Posterior cingulate gyrus (tissue), 11 donors: Measurements from ENCODE around the gene PPP1R12B.

ENCODE experiments used
- DNase-seq, 10 donors: peaks; one replicate each; pipeline versions ENCODE4 v3.0.0 to v3.0.0-alpha.2; 2020 to 2021; ENCODE audit warnings: mixed read lengths in 3 of 10
- intact Hi-C: fragments of 100-400 bp; cut with DNase I; formaldehyde crosslinking; loops from one replicate; pipeline ENCODE4 v1.15.1; 2023

The PPP1R12B gene, protein sequence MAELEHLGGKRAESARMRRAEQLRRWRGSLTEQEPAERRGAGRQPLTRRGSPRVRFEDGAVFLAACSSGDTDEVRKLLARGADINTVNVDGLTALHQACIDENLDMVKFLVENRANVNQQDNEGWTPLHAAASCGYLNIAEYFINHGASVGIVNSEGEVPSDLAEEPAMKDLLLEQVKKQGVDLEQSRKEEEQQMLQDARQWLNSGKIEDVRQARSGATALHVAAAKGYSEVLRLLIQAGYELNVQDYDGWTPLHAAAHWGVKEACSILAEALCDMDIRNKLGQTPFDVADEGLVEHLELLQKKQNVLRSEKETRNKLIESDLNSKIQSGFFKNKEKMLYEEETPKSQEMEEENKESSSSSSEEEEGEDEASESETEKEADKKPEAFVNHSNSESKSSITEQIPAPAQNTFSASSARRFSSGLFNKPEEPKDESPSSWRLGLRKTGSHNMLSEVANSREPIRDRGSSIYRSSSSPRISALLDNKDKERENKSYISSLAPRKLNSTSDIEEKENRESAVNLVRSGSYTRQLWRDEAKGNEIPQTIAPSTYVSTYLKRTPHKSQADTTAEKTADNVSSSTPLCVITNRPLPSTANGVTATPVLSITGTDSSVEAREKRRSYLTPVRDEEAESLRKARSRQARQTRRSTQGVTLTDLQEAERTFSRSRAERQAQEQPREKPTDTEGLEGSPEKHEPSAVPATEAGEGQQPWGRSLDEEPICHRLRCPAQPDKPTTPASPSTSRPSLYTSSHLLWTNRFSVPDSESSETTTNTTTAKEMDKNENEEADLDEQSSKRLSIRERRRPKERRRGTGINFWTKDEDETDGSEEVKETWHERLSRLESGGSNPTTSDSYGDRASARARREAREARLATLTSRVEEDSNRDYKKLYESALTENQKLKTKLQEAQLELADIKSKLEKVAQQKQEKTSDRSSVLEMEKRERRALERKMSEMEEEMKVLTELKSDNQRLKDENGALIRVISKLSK

DNA sequence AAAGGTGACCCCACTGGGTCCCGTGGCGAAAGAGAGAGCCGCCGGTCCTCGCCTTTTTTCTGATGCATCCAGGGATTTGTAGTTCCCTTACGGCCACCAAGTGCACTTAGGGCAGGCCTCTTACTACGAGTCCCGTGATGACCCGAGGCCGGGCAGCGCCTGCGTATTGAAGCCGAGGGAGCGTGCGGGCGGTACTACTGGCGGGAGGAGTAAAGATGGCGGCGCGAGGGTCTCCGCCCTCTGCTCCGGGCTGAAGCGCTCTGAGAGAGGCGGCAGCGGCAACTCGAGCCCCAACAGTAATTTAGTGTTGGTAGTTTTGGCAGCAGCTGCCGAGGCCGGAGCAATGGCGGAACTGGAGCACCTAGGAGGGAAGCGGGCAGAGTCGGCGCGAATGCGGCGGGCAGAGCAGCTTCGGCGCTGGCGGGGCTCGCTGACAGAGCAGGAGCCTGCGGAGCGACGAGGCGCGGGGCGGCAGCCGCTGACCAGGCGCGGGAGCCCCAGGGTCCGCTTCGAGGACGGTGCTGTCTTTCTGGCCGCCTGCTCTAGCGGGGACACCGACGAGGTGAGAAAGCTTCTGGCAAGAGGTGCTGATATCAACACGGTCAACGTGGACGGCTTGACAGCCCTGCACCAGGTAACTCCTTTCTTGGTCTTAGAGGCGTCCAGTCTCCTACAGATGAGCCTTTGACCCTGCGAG is at the start of gene PPP1R12B:
Gene PPP1R12B (plus strand): TSS at position 191 of the 697 bp plus-strand sequence. CDS start 153 bp downstream, at position 344.
- peak; percentile 97 to 100 (median 98) for DNase-seq
- intact Hi-C loops = loop anchor here (5.0 kb wide), 1 partner anchor 69 kb away; no protein-coding TSS in a partner anchor

DNA sequence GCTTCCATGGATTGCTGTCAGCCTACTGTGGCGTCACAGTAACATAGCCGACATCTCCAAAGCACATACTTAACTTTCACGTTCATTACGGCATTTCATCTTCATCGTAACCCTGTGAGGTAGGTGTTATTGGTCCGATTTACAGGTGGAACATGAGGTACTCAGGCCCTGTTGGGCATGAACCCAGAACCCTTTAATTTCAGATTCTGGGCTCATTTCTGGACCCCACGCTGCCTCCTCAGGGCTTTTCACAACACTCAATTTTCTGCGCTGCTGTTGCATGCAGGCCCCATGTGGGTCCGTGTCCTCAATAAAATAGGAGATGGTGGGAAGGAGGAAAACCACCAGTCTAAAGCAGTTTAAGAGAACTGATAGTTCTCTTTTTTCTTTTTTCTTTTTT is 46.3 kb upstream of the PPP1R12B start:
- intact Hi-C loops = no loop called here
- no peak for DNase-seq

DNA sequence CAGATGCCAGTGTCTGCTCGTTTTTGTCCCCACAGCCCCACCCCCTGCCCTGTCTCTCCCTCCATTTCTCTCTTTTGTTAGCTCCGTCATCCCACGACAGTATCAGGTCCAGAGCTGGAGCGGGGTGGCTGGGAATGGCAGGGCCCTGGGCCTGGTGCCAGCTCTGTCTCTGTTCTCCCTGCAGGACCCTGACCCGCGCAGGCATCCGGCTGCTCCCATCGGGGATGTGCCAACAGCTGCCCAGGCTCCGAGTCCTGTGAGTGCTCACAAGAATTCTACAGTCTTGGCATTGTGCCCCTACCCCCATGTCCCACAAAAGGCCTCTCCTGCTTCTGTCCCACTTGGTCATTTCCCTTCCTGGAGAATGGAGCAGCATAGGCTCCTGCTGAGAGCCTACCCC is 44.1 kb upstream of the PPP1R12B start:
- intact Hi-C loops = no loop called here
- peak in 1 of 10 donors; percentile 19 for DNase-seq

DNA sequence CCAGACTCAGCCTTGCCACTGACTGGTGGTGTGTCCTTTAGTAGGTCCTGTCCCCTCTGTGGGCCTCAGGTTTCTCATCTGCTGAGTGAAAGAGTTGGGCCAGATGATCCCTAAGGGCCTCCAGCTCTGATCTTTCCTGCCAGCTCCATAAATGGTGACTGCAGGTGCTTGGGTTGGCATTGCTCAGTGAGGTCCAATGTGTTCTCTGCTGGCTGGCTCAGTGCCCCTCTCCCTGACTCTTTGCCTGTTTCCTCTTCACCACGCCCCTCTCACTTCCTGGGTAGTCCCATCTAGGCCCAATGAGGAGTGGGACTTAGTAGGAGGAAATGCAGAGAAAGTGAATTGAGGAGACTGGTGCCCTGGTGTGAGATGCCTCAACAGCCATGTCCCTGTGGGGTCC is 43.3 kb upstream of the PPP1R12B start:
- DNase-seq = no peak
- intact Hi-C loops = no loop called here

DNA sequence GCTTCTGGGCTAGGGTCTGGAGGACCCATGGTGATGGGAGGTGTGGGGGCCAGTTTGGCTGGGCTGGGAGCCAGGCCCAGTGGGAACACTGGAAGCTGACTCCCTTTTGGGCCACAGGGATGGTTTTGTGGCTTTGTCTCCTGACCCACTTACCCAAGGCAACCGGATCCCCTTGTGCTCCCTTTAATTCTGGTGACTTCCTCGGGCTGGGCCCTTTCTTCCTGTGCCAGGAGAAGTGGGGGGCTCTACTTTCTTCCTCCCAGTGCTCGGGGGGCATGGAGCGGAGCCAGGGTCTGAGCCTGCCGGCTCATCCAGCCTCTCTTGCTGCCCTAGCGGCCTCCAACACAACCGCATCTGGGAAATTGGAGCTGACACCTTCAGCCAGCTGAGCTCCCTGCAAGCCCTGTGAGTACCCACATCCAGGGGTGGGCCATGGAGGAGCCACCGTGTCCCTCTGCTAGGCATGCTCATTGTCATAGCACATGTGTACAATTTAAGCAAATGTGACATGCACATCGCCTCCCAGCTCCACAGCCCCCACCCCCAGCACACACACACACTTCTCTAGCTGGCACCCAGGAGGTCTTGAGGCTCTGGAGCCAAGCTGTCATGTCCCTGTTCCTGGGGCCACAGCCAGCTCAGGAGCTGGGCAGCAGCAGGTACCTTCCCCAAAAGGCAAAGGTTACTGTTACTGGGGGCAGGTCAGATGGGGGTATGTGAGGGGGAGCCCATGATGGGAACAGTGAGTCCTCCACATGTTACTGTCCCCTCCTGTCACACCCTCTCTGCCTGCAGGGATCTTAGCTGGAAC is 41.8 kb upstream of the PPP1R12B start:
- intact Hi-C loops = no loop called here
- DNase-seq = peak in 6 of 10 donors; percentile 20 to 85 (median 48)

DNA sequence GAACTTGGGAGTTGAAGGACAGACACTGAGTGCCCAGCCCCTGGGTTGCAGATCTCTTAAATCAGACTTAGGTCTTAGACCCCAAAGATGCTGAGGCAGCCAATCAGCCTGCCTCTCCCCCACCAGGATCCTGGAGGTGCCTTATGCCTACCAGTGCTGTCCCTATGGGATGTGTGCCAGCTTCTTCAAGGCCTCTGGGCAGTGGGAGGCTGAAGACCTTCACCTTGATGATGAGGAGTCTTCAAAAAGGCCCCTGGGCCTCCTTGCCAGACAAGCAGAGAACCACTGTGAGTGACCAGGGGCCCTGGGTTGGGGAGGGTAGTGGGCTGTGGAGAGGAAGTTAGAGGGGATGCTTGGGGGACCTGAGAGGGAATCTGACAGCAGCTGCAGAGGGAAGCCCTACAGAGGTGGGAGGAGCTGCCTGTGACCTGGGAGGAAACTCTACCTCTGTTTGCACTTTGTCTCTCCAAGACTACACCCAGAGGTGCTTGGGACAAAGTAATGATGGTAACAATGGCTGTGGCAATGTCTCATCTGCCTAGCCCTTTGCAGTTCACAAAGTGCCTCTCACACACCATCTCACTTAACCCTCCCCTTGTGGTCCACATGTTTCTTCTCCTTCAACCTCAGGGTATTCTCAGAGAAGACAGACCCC is 38.3 kb upstream of the PPP1R12B start:
- intact Hi-C loops = no loop called here
- no peak for DNase-seq

DNA sequence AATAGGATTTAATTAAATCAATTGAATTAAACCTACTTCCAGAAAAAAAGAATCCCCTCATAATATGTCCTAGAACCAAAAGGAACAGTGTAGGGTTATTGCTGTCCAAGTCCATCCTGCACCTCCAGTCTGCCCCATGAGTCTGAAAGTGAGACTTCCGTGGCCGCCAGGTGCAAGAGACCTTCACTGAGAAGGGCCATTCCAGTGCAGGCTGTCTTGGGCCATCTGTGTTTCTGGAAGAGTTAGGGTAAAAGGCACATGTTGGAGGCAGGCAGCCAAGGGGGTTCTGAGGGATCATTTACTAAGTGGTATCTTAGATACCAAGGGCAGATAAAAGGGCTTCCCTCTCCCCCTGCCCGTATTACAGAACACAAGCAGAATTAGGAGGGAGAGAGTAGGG is 37.8 kb upstream of the PPP1R12B start:
- intact Hi-C loops = no loop called here
- DNase-seq = no peak

DNA sequence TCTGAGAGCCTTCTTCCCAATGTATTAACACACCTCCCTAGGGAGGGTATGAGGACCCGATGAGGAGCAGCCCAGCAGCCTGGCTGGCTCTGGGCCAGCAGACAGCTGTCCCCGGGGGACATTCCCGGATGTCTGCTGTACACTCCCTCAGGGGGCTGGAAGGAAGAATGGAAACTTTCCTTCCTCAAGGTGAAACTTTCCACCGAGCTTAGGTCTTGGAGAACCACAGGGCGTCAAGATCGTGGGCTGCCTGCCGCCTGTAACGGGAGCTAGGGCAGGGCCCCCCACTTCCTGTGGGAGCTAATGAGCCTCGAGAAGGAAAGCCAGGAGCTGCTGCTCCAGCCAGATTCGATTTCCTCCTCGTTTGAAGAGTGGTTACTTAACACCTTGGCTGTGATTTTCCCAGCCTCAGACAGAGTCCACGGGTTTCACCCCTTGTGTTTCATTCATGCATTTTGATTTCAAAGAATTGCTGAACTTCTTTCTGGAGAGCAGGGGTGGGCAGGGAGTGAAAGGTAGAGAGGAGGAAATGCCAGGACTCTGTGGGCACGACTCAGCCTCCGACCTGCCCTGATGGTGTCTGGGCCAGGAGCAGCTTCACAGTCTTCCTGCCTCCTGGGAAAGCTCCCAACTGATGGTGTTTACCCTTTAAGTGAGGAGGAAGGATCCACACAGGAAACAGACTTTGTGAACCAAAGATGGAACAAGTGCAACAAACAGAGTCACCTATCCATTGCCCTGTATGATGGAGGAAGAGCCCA is 36.4 kb upstream of the PPP1R12B start:
- DNase-seq = no peak
- intact Hi-C loops = no loop called here

DNA sequence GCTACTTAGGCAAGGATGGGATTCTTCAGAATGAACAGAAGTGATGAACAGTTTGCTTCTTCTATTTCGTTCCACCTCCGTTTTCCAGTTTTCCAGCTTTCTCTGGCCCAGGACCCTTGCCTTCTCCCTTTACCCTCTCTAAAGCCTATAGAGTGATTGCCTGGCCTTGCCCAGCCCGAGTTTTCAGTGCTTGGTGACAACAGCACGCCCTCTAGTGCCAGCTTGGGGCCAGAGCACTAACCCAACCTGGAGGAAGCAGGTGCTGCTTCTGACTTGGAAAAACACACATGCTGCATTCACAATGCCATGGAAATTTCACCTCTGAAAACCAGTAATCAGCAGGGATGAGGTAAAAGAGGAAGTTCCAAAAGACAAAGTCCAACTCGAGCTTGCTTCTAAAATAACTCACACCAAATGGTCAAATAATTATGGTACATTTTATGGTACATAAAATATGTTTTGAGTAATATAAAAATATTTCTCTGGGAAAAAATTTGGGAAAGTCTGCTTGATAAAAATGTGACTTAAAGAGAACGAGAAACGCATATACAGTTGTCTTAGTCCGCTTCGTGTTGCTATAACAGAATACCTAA is 32.8 kb upstream of the PPP1R12B start:
- intact Hi-C loops = loop anchor here (1.0 kb wide), 2 partner anchors 122 to 126 kb away; partner anchors contain the start of gene LGR6
- peak; percentile 67 to 96 (median 80) for DNase-seq

DNA sequence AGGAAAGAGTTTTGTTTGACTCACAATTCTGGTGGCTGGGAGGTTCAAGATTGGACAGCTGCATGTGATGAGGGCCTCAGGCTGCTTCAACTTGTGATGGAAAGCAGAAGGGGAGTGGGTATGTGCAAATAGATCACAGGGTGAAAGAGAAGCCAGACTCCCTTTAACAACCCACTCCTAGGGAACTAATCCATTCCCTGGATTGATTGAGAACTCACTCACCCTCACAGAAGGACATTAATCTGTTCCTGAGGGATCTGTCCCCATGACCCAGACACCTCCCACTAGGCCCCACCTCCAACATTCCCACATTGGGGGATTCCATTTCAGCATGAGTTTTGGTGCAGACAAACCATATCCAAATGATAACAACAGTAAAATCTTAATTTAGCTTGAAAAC is 32.3 kb upstream of the PPP1R12B start:
- no peak for DNase-seq
- intact Hi-C loops = no loop called here

DNA sequence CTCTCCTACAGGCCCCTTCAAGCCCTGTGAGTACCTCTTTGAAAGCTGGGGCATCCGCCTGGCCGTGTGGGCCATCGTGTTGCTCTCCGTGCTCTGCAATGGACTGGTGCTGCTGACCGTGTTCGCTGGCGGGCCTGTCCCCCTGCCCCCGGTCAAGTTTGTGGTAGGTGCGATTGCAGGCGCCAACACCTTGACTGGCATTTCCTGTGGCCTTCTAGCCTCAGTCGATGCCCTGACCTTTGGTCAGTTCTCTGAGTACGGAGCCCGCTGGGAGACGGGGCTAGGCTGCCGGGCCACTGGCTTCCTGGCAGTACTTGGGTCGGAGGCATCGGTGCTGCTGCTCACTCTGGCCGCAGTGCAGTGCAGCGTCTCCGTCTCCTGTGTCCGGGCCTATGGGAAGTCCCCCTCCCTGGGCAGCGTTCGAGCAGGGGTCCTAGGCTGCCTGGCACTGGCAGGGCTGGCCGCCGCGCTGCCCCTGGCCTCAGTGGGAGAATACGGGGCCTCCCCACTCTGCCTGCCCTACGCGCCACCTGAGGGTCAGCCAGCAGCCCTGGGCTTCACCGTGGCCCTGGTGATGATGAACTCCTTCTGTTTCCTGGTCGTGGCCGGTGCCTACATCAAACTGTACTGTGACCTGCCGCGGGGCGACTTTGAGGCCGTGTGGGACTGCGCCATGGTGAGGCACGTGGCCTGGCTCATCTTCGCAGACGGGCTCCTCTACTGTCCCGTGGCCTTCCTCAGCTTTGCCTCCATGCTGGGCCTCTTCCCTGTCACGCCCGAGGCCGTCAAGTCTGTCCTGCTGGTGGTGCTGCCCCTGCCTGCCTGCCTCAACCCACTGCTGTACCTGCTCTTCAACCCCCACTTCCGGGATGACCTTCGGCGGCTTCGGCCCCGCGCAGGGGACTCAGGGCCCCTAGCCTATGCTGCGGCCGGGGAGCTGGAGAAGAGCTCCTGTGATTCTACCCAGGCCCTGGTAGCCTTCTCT is 30.3 kb upstream of the PPP1R12B start:
- DNase-seq = no peak
- intact Hi-C loops = no loop called here

DNA sequence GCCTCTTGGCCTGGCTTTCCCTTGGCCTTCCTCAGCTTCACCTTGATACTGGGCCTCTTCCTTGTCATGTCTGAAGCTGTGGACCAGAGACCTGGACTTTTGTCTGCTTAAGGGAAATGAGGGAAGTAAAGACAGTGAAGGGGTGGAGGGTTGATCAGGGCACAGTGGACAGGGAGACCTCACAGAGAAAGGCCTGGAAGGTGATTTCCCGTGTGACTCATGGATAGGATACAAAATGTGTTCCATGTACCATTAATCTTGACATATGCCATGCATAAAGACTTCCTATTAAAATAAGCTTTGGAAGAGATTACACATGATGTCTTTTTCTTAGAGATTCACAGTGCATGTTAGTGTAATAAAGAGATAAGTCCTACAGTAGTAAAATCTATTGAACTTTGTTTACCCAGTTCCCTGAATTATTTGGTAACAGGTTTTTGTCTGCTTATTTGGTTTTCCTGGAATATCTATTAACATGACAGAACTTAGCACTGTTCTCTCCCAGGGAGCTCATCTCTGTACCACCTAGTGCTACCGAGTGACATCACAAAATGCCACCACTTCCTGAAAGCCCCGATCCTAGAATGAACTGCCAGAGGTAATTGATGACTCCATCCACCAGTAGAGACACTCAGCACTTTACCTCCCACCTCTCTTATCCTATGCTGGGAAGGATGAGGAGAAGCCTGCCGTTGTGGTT is 29.0 kb upstream of the PPP1R12B start:
- no peak for DNase-seq
- intact Hi-C loops = no loop called here

DNA sequence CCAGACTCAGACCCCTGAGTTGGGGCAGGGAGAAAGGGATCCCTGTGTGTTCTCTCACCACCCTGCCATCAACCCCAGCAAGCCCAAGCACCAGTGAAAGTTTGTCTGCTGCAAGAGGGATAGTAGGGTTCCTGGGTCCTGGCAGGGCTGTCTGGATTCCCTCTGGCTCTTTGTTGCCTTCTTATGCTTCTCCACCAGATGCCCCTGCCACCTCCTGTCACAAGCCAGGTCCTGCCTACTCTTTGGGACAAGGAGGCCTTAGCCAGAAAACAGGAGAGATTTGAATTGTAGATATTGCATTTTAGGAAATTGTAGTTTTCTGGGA is 28.5 kb upstream of the PPP1R12B start:
- intact Hi-C loops = no loop called here
- DNase-seq = no peak

DNA sequence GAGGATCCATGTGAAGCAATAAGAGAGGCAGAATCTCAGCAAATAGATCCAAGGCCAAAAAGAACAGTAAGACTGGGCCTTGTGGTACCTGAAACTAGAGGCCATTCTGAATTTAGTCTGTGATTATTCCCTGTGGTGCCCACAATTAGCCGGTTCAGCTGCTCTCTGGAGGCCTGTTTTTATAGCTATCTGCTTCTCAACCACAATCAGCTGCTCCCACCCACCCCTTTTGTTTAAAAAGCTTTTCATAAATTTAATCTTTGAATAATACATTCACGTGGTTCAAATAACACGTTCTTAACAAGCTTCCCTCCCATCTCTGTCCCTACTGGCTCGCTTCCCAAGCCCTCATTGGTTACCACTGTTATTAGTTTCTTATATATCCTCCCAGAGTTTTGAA is 24.8 kb upstream of the PPP1R12B start:
- intact Hi-C loops = no loop called here
- DNase-seq = no peak

DNA sequence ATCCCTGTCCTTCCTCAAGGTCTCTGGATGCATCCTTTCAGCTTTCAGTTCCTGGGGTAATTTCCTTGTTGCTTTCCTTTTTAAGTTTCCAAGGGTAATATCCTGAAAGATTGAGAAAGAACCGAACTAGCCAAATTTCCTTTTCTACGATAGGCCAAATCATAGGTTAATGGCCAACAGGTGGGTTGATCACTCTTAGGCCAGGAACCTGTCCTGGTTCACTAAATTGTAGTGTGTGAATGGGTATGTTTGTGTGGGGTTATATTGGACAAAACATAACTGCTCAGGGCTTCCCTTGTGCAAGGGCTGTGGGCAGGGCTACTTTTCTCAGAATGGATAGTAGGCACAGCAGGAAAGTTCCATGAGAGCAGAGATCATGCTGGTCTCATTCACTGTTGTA is 23.9 kb upstream of the PPP1R12B start:
- no peak for DNase-seq
- intact Hi-C loops = no loop called here

DNA sequence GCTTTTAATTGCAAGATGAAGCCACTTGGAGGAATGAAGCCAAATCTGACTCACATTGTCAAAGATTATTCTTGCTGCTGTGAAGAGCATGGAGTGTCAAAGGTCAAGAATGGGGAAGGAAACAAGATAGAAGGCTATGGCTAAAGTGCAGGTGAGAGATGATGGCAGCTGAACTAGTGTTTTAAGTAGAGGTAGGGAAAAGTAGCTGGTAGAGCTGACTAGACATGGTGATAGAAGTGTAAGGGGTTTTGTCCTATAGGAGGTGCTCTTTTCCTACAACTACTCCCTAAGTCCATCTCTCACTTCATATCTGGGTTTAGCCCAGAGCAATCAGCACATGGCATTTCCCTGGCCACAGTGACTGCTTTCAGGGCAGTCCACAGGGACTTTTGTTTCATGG is 18.6 kb upstream of the PPP1R12B start:
- no peak for DNase-seq
- intact Hi-C loops = no loop called here

DNA sequence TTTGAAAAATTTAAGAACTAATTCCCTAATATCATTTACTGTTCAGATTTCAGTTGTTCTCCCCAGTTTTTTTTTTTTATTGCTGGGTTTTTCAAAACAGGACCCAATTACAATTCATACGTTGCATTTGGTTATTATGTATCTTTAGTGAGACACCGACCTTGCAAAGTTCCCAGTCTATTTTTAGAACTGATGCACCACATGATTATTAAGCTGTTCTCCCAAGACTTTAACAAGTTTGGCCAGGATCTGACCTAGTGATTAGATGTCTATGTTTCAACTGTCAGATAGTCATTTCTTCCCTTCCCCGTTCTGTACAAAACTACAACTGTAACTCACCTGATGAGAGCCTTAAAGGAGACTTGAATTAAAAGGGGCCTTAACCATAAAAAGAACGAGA is 14.6 kb upstream of the PPP1R12B start:
- intact Hi-C loops = no loop called here
- DNase-seq = no peak
